HG03521 (cell line): ENCODE results near the gene IPCEF1.

Source experiments
- ATAC-seq: cut with Tn5 transposase; IDR thresholded peaks from one replicate; pipeline ENCODE4 v1.9.1; 2021; ENCODE audit warnings: mild to moderate bottlenecking, moderate library complexity; ENCODE audit not compliant: unreplicated experiment

The IPCEF1 gene

DNA sequence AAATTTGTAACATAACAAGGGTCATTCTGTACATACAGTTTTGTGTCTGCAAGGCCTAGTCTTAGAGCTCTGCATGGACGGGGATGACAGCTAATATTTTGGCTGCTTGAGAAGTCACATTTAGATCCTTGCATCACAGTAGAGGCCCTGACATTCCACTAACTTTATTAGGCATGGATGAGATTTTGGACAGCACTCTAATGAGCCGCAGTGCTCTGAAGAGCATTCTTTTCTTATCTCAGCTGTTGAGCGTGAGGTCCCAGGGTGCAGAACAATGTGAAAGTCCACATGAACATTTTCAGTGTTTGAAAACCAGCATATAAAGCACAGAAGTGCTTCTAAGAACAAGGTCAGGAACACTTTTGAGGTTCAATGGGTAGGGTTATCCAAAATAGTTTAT lies 58.9 kb downstream of the IPCEF1 start:
- no peak for ATAC-seq

DNA sequence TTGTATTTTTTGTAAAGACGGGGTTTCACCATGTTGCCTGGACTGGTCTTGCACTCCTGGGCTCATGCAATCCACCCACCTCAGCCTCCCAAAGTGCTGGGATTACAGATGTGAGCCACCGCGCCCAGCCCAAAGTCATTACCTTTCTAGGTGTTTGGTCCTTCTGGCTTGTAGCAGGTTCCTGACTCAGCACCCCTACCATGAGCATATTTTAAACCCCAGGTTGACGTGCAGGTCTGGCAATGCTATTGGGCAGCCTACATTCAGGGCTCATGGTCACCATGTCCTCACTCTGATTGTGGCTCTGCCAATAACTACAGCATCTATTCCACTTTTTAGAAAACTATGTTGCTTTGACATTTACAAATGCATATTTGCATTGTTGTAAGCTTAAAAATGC lies 59.4 kb downstream of the IPCEF1 start:
- ATAC-seq = no peak

DNA sequence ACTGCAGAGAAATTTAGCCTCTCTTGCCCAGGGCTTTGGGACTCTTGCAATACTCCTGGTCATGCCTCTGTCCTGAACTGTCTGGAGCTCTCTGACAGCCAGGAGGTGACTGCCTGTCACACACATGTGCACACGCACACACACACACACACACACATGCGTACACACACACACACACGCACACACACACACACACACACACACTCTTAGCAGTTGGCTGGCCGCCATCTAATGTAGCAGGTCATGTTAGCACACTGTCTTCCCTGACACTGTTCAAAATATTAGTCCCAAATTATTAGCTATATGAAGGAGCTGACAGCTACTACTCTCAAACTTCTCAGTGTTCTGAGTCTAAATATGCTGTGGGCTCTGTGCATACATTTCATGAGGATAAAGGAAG lies 60.9 kb downstream of the IPCEF1 start:
- ATAC-seq = no peak

DNA sequence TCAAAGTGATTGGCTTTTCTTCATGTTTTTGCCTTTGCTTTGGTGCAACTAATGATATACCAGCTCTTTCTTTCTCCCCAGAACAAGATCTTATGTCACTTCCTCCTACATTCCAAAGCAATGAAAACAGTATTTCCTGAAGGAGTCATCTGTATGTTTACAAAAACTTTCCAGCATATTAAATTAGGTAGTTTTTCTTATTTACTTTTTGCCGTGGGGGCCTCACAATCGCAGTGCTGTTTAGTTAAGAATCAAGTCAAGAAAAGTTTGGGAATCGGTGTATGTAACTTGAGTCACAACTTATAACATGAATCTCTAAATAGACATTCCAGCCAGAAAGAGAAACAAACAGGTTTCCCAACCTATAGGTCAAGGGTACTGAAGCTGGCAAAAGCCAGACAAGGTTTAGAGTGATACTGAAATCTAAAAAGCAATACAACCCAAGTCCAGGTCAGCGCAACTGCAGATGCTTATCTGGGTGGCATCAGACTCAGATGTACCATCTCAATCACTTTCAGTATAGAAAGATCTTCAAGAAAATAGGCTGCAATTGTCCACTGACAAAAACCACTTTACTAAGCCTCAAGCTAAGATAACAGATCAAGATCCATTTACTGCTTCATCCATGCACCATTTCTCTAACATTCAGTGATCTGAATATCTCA lies 63.6 kb downstream of the IPCEF1 start:
- no peak for ATAC-seq

DNA sequence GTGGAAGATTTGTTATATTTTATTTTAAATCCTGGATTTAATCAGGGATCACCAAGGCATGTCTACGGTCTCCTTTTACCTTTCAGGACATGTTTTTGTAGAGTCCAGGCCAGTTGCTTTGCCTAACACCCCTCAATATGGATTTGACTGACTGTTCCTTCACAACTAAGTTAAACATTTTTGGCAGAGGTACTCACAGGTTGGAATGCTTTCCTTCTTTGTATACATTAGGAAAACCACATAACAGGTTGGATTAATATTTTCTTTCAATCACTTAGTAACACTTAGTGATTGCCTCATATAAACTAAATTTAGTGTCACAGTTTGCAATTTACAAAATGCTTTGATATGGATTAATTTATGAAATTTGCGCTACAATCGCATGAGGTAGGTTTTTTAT lies 64.5 kb downstream of the IPCEF1 start:
- no peak for ATAC-seq

DNA sequence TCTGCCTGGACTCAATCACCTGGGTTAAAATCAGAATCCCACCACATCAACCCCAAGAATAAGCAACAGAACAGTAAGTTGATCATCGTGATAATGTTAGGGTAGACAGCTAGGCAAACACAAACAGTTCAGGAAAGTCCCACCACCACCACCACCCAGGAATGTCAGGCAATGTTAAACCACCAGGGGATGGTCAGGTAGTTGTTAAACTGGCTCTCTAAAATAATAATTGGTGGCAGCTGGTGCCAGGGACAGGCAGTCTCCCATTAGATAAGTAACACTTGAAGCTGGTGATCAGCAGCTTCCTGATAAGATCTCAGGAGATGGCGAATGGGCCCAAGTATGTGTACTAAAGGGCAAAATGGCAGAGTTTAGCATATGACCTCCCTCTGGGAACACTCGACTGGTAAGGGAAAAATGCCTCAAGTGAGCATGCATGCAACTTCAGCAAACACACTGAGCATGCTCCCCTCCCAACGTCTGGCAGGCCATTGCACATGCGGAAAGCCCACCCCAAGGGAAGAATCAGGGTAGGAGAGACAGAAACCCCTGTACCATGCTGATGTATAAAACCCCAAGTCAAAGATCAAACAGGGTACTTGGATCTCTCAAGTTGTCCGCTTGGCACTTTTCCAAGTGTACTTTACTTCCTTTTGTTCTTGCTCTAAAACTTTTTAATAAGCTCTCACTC lies 66.6 kb downstream of the IPCEF1 start:
- no peak for ATAC-seq

DNA sequence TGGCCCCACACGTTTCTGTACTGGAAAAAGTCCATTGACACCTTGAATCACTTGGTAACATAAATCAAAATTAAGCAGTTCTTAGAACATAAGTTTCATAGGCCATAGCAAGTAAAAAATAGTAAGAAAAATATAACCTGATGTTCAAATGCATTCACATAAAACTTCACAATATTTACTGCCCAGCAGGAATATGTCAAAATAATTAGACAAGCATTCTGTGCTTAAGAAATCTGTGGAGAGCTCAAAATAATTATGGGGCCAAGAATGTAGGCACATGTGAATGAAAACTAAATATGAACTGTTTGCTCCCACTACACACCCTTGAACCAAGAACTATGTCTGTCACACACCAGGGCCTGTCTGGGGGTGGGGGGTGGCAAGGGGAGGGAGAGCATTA lies 70.8 kb downstream of the IPCEF1 start:
- ATAC-seq = no peak

DNA sequence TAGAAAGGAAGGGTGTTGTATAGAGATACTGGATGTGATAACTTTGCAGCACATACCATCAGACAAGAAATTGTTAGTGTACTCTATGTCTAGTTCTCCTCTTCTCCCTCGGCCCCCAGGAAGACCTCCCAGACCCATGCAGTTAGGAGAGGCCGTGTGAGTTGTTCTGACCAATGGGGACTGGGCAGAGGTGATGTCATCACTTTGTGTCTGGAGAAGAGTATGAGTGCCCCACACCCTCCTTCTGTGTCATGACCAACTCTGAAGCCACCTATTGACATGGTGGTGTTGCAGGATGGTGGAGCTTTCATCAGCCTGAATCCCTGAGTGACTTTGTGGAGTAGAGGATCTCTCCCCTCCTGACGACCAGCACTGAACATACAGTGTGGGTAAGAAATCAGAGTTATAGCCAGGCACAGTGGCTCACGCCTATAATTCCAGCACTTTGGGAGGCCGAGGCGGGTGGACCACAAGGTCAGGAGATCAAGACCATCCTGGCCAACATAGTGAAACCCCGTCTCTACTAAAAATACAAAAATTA lies 72.2 kb downstream of the IPCEF1 start:
- no peak for ATAC-seq

DNA sequence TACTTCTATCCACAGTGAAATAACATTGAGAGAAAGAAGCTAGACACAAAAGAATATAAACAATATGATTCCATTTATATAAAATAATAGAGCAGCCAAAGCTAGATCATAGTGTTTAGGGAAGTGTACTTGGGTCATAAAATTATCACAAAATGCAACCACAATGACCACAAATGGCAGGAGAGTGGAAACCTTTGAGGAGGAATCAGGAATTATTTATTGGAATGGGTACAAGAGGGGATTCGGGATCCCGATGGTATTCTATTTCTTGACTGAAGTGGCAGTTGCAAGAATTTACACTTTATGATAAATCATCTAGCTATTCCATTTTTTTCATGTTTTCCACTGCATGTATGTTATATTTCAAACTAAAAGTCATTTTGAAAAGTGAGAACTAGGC lies 76.1 kb downstream of the IPCEF1 start:
- no peak for ATAC-seq

DNA sequence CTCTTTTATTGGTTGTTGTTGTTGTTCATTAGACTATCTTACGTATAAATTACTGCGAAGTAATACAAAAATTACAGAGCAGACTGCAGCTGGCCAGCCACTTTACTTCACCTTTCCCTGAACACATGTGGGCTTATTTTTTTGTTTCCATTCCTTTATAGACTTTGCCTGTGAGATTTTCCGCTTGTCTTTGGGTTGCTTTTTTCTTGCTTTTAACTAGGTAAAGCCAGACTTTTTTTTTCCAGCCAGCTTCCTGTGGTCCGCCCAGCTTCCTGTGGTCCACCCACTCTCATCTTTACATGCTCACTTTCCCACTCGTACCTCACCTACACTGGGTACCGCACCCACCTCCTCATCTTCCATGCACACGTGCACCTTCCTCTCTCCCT lies 79.0 kb downstream of the IPCEF1 start:
- peak; percentile 13 for ATAC-seq

DNA sequence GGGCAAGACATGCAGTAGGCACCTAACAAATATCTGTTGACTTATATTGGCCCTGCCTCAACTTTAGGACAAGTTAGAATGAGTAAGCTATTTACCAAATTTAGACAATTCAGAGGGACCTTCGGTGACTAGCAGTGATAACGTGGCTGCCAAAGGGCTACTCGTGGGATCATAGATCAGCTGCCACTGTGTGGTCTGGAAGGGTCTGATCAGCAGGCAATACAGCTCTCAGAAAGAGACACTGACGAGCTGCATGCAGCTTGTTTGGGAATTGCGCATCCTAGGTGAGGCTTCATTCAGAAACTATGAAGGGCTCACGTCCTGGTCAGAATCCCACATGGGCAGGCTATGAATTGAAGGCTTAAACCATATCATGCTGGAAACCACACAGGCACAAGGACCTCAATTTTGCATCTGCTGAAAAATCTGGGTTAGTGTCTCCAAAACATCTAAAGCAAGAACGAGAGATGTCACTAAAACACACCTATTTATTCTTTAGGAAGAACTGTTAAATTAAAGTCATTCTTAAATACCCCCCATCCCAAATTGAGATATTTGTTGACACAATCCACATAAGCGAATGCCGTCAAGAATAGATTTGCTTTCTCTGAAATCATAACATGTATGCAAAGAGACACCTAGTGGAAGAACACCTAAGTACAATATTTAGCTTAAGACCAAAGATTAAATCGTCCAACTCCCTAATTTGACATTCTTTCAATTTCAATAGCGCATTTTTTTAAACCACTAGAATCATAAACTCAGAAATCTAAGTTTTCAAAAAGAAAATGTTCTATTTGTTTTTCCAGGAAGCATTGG lies 79.6 kb downstream of the IPCEF1 start:
- peak; percentile 70 for ATAC-seq

DNA sequence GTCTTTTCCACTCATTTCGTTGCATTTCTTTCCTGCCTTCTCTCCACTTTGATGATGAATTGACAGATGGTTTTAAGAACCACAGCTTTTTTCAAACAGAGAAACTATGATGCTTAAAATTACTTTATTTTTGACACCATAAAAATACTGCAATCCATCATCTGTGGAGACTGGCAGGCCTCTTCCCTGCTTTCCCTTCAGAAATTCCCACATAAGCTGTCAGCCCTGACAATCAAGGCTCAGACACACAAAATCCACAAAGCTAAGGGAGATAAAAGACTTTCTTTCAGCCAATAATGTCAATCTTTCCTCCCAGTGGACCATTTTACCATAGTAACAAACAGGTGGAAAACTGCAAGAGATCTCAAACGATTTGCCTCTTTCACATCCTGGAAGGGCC lies 82.4 kb downstream of the IPCEF1 start:
- ATAC-seq = no peak

DNA sequence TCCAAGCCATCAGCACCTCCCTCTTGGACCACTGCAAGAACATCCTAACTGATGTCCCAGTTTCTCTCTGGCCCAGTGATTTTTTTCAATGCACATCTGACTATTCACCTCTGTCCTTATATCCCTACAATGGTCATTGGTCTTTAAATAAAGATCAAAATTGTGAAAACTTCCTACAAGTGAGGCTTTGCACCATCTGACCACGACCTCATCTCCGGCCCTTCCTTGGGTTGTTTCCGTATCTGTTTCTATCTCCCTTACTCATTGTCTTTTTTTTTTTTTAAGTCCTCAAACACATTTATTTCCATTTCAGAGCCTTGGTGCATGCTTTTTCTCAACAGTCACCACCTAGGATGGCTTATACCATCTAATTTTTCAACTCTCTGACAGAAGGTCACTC lies 88.1 kb downstream of the IPCEF1 start:
- ATAC-seq = no peak

DNA sequence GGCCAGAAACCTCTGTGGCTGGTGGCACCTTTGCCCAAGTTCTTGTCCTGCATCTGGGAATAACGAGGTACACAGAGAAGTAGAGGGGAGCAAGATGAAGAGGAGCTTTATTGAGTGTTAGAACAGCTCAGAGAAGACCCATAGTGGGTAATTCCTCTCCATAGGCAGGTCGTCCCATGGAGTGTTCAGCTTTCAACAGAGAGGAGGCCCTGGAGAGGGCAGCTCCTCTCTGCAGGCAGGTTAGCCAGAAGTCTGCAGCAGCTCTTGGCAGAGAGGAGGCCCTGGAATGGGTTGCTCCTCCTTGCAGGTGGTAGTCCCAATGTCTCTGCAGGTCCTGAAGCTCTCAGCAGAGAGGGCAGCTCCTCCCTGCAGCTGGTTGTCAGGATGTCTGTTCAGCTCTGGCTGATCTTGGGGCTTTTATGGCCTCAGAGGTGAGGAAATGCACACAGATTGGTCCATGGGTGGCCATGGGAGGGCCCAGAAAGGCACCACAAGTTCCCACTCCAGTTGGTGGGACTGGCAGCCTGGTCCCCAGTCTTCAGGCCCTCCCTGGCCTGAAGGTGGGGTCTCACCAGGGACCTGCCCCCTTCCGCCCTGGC lies 89.0 kb downstream of the IPCEF1 start:
- no peak for ATAC-seq

DNA sequence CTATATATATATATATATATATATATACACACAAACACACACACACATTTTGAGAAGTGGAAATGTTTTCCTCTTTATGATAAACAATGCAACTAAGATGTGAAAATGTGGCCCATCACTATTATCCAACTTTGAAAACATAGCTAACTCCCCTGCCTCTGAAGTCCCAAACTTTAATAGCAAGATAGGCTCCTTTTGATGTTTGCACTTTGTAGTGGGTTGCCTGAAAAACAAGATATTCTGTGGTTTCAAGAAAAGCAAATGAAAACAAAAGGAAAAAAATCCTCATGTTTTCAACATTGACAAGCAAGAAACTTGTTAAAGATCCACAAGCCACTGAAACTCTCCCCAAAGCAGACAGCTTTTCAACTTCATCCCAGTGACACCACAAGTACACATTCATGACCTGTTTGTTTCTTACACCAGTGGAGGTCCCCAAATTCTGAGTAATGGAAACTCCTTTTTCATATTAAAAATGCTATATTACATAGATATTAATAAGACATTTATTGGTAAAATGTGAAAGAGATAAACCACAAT lies 90.0 kb downstream of the IPCEF1 start:
- ATAC-seq = no peak

DNA sequence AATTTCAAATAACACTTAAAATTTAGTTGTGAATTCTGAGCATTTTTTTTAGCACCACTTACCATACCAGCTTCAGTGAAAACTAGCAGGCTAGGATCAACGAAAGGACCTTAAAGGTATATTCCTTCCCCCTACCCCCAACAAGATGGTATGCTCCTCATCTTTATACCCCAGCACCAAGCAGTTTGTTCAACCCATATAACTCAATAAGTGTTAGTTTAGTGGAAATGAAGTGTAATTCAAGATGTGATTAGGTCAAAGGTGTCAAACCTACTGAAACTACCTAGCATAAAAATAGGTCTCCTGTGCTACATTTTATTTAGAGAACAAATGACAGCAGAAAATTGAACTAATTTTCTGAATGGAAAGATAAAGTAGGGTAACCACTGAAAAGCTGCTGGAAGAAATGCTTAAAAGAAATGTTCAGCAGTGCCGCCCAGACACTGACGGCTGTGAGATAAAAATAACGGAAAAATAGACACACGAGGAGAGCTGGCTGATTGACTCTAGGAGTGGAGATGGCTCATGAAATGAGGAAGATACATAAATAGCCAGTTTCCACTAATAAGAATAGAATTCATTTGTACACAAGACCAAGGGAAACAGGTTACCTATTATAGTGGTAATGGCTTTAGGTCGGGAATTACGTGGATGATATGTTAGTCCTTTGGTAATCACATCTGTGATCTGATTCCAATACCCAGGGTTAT lies 94.8 kb downstream of the IPCEF1 start:
- no peak for ATAC-seq

DNA sequence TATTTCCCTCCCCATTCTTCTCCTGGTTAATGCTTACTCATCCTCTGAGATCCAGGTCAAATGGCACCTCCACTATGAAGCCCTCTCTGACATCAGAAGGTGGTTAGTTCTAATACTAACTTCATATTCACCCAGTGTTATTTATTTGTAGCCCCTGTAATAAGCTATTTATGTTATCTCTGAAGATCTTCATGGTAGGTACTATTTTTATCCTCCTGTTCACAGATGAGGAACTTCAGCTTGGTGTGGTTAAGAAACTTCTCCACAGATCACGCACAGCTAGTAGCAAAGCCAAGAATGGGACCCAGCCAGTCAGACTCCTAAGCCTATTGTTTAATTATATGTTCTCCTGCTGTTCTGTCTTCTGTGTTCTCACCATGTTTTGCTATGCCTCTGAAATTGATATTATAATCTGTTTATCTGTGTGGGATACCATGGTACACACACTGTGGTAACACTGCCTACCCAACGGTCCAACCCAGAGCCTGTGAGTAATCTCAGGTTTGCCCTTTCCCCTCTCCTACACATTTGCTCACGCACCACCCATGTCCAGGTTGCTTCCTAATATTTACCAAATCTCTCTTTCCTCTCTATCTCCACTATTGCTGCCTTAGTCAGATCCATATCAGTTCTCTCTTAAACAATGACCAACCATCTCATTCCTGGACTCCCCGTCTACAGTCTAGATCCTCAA lies 98.4 kb downstream of the IPCEF1 start:
- peak; percentile 73 for ATAC-seq

DNA sequence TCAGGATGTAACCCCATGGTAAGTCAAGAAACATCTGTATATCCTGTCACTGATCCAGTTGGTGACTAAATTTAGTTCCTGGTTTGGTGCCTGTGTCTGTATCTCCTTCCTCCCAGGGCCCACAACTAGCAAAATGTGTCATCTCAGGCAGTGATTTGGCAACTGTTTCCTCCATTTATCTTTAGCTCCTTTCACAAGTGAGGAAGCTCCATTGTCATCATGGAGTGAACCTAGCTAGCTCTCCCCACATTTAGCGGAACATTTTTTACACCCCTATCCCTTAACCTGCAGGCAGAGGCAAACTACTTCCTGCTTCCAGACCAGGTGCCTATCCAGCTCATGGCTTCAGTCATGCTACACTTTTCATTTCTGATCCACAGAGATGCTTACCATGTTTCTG lies 99.5 kb downstream of the IPCEF1 start:
- no peak for ATAC-seq

DNA sequence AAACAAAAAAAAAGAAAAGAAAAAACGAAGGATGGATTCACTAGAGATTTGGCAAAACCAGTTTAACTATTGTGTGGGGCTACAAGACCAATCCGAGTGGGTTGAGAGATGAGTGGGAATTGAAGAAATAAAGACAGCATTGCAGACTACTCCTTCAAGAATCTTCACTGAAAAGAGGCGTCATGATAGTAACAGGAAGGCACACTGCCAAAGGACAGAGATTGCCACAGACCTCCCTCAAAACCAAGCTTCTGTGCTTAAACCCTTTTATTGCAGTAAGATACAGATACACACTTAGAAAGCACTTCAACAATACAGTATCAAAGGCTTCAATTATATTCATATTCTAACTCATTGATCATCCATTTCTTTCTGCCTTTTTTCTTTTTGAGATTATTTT lies 103.9 kb downstream of the IPCEF1 start:
- ATAC-seq = no peak

DNA sequence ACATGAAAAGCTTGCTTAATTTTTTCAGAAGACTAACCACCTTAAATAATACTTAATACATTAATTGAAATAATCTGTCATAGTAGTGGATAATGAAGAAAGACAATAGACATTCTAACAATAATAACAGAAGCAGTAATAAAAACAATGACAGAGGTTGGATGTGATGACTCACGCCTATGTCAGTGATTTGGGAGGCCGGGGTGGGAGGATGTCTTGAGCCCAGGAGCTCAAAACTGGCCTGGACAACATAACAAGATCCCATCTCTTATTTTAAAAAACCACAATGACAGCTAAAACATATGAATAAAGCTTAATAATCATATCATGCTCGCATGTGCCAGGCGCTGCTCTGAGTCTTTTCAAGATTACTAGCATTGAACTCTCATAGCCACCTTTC lies 105.5 kb downstream of the IPCEF1 start:
- no peak for ATAC-seq
